ENCODE results near the gene TMOD3.

- TF ChIP-seq CTCF (IDR thresholded peaks at IDR 0.05; ENCODE audit: extremely low read depth in 1 of 2, insufficient read depth in 1 of 2, low read depth in 1 of 2, low read length in 2 of 2) = no peak
- TF ChIP-seq POLR2A (IDR thresholded peaks at IDR 0.05; ENCODE audit: low read depth, low read length) = no peak
- no peak for TF ChIP-seq POLR2AphosphoS5 (IDR thresholded peaks at IDR 0.05; ENCODE audit: insufficient read depth, low read depth, low read length)
- no peak for TF ChIP-seq MAX (IDR thresholded peaks at IDR 0.05; ENCODE audit: insufficient read depth, insufficient read length)
- TF ChIP-seq EZH2 (IDR thresholded peaks at IDR 0.05; ENCODE audit: borderline replicate concordance, low read depth, low read length, severe bottlenecking) = no peak
- no peak for TF ChIP-seq FOS (IDR thresholded peaks at IDR 0.05; ENCODE audit: borderline replicate concordance, insufficient read depth, low read length)
These were observed 83.1 kb downstream of the TMOD3 start for GRCh38 chr15:51912528-51912927.
